ENCODE results near the gene GDPD1. TPM values are rescaled to one million over a fixed set of nuclear protein-coding genes. Genes with fewer than 3 reads are reported as not detected.

Gene GDPD1
- total RNA-seq, 1 experiment from 2014 or later: 2.6 TPM

GRCh38 chr17:59298521-59298920 is 78.2 kb downstream of the GDPD1 start:
- WGBS (ENCODE audit: extremely low coverage, insufficient read length, low lambda C conversion rate): no CpG with 5 or more reads among the region's 2 CpGs
- Histone ChIP-seq H4K8ac (replicated peaks; ENCODE audit: insufficient read length, low read depth, low read length) (no peak overlapping the region), H2BK12ac (ENCODE audit: insufficient read length, low read depth, low read length) (no peak overlapping the region), H3K9me3 (ENCODE audit: control insufficient read depth, low read depth, low read length) (no peaks in the 10 kb centered on the region), H2BK20ac (ENCODE audit: low read depth, low read length, poor library complexity, severe bottlenecking) (no peak overlapping the region), H3K14ac (ENCODE audit: insufficient read depth, low read length) (no peak overlapping the region), H3K4ac (ENCODE audit: low read depth, low read length) (no peak overlapping the region), H4K91ac (ENCODE audit: insufficient read length, low read depth, low read length) (no peak overlapping the region), H3K18ac (ENCODE audit: insufficient read length, low read depth, low read length) (no peak overlapping the region), H3K79me1 (ENCODE audit: insufficient read depth, low read depth, low read length, poor library complexity, severe bottlenecking) (no peaks in the 10 kb centered on the region), H4K20me1 (ENCODE audit: control insufficient read depth, insufficient read depth, insufficient read length) (no peaks in the 10 kb centered on the region), H3T11ph (ENCODE audit: low read length) (no peak overlapping the region), H3K4me2 (ENCODE audit: insufficient read depth, insufficient read length, low read length) (no peak overlapping the region), H2AK5ac (ENCODE audit: insufficient read length, low read length) (no peak overlapping the region), H3K9ac (ENCODE audit: extremely low read depth, insufficient read length, low read length) (no peak overlapping the region), H3K27ac (ENCODE audit: insufficient read length, low read depth, low read length) (no peak overlapping the region), H3K23ac (ENCODE audit: insufficient read length, low read depth, low read length) (no peak overlapping the region), H2BK5ac (ENCODE audit: insufficient read length, low read length) (no peak overlapping the region), H3K56ac (ENCODE audit: insufficient read length, low read depth, low read length) (no peak overlapping the region), H2BK120ac (ENCODE audit: low read depth, low read length, poor library complexity, severe bottlenecking) (no peak overlapping the region), H4K5ac (ENCODE audit: insufficient read length, low read depth, low read length) (no peak overlapping the region), H2AFZ (ENCODE audit: low read length) (no peak overlapping the region), H3K27me3 (ENCODE audit: insufficient read depth, low read length) (no peaks in the 10 kb centered on the region), H3K4me1 (ENCODE audit: insufficient read depth, low read length) (no peaks in the 10 kb centered on the region), H2BK15ac (ENCODE audit: low read depth, low read length) (no peak overlapping the region), H3K79me2 (ENCODE audit: insufficient read depth, low read length) (no peaks in the 10 kb centered on the region), H3K23me2 (ENCODE audit: insufficient read length, low read depth, low read length, poor library complexity, severe bottlenecking) (no peaks in the 10 kb centered on the region)
- TF ChIP-seq CTCF (conservative IDR thresholded peaks at IDR 0.05): no peak
- Mint-ChIP-seq H3K27ac (no peak overlapping the region; a peak in 1 of 7 replicates), H3K4me3 (no peak overlapping the region), H3K36me3 (ENCODE audit: insufficient read depth in 1 of 3, low read depth in 3 of 3) (no peaks in the 10 kb centered on the region), H3K9me3 (no peaks in the 10 kb centered on the region), H3K4me1 (peaks cover 5 to 8% of the 10 kb centered on the region in 2 experiments), H3K27me3 (ENCODE audit: low read depth) (peaks cover 4% of the 10 kb centered on the region)
- no peak for DNase-seq
